ENCODE measurements around the gene OSBPL6.
"Not testable (repeated sequence)": the region's sequence is repeated elsewhere in the genome, so short reads cannot be mapped to it uniquely, and the experiment has no call there.

OSBPL6 gene

DNA sequence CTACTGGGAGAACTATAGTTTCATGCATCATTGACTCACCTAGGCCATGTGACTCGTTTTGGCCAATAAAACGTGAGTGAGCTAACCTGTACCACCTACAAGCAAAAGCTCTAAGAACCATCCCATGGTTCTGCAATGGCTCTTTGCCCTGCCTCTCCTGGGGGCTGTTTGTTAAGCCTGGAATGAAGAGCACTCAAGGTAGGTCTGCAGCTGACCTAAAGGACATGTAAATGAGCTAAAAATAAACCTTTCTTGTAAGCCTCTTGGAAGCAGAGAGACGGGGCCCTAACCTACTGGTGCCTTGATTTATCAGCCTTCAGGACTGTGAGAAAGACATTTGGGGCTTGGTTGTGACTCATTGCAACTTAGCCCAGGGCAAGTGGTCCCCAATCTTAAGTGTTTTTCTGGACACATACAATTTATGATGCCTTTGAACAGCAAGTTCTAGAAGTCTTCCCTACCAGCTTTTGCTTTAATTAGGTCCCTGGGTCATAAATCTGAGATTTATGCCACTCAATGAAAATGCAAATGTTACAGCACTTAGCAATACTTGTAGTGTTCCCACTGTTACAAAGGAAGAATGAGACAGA is 107.4 kb downstream of the OSBPL6 start:
- no peak for DNase-seq (ENCODE audit: low read depth in 3 of 3)

DNA sequence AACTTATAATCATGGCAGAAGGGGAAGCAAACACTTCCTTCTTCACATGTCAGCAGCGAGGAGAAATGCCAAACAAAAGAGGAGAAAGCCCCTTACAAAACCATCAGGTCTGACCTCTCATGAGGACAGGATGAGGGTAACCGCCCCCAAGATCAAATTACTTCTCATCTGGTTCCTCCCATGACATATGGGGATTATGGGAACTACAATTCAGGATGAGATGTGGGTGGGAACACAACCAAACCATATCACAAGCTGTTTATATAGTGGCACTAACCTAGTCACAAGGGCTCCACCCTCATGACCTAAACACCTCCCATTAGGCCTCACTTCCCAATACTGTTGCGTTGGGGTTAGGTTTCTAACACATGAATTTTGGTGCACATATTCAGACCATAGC is 110.0 kb downstream of the OSBPL6 start:
- DNase-seq (ENCODE audit: low read depth in 3 of 3): no peak

DNA sequence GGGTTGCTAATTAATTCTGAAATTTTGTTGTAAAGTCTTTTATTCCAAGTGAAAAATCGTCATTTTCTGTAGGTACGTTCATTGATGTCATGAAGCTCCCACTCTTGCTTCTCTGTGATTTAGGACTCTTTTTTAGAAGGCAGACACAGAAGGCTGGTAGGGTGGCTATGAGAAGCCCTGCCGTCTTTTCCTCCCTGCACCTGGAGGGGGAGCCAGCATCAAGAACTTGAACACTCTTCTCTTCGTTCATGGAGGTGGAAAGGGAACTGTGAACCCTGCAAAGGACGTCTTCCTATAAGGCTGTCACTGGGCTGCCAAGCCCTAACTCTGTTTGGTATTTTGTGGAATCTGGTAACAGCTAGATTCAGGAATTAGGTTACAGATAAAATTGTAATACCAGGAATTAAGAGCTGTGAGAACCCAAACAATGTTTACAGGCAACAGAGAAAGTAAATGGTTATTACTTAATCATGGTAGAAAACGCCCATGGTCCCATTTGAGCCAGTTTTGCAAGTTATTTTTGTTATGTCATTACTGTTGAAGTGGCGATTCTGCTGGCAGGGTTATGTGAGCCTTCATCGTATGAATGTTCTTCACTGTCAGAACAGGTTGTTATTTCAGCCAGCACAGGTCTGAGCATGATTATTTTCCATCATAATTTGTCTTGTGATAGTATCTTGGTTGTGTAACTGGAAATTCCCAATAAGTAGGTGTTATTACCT is 112.2 kb downstream of the OSBPL6 start:
- DNase-seq (ENCODE audit: low read depth in 3 of 3): peak in 1 of 3 experiments; percentile 16

DNA sequence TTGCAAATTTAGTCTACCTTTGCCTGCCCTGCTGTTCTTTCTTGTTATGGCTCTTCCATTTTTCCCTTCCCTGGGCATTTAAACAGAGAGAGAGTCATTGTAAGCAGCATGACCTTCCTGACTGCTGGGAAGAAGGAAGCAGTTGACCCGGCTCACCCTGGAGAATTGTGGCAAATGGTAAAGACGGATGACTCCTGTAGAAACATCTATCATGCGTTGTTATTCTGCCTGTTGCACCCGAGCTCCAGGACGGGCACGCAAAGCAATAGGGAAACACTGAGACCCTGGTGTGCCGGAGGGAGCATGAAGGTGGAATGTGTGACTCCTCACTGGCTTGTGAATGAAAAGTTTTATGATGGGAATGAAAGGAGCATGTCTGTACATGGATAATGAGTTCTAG is 113.3 kb downstream of the OSBPL6 start:
- DNase-seq (ENCODE audit: low read depth in 3 of 3): no peak

DNA sequence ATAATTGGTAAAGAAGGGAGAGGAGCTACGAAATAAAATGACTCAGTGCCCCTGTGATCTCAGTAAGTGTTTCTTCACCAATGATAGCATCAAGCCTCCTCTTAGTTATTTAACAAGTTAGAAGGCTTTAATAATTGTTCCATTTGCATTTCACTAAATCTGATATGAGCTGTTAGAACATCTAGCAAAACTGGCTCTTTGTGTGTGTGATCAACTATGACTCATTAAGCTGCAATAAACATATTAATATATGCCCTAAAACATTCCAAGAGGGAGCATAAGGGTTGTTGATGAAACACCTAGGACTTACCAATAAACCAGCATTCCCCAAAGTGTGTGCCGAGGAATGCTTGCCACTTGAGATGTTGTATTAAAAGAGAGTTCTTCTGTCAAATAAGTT is 115.2 kb downstream of the OSBPL6 start:
- DNase-seq (ENCODE audit: low read depth in 3 of 3): no peak

DNA sequence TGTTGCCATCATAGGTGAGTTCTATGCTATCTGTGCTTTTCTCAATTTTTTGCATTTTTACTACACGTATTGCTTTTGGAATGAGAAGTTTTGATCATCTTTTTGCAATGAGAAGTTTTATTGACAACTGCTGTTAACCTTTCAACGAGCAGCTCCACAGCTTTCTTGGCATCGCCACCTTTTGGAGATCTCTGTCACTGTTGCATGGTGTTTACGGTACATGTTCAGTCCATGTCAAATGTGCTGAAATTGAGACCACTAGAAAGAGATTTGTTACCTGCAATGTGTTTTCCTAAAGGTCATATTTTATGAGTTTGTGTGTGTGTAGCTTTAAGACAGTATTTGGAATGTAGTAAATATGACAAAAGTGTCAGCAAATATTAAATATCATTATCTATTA is 120.8 kb downstream of the OSBPL6 start:
- DNase-seq (ENCODE audit: low read depth in 3 of 3): no peak

DNA sequence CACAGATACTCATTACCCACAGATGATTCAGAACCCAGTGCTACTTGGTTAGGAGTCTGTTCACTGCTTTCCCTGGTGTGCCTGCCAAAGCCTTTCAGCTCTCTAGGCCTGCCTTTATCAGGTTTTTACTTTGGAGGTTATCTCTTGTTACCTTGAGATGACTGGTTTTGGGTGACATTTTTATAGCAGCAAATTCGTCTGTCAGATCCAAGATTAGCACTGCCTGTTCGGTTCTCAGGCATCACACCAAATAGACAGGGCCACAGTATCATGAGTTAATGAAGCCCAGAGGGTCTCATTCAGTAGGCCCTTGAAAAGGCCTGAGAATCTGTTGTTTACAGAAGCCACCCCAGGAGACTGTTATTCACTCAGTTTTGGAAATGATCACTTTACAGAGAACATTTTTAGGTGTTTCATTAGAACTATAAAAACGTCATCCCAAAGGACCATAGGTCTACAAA is 121.2 kb downstream of the OSBPL6 start:
- DNase-seq (ENCODE audit: low read depth in 3 of 3): no peak

DNA sequence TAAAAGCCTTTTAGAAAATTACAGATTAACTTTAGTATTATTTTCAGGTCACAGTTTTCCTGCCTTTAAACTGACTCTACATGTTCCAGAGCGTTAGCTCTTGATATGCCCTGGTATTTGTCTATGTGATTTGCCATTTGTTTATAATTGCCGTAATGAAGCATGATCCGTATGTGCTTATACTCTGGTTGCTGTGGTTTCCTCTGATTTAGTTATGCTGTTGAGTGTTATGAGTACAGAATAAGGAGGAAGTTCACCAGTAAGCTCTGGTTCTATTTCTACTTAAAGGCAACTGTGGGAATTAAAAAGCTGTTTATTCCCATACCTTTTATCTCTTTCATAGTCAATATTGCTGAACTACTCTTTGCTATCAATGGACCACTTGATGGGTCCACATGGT is 123.5 kb downstream of the OSBPL6 start:
- DNase-seq (ENCODE audit: low read depth in 3 of 3): no peak

DNA sequence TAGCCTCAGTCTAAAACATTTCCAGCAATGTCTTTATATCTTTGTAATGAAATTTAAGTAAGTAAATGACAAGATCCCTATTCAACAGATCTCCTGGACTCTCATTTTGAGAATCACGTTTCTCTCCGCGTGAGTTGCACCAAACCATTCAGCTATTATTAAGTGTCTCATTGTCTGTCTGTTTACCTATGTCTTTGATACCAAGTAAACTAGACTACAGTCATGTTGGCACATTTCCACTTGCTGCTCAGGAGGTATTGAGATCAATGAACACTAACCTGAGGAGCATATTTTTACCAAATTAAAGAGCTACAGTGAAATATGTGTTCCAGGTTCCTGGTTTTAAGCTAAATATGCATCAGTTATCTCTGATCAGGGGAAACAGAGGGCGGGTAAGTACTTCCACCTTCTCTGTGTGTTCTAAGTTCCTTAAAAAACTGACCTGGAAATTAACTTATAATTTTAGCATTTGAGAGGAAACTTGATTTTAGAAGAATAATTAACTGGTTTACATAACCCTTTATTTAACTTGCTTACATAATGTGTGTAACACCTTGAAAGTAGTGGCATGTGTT is 125.8 kb downstream of the OSBPL6 start:
- DNase-seq (ENCODE audit: low read depth in 3 of 3): no peak

DNA sequence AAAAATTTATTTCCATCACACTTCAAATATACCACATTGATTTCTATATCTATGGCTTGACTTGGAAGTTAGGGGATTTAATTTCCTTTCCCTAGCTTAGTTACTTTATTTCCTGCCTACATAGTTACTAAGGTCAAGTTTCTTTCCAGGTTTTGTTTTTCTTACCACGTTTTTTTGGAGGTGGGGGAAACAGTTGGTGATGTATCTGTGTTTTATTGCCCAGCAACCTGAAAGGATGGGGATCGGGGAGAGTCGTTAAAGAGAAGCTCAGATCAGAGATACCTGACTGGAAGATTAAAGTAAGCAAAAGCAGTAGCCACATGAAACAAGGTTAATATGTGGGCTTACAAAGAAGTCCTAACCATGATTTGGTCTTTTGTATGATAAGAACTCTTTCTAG is 127.8 kb downstream of the OSBPL6 start:
- no peak for DNase-seq (ENCODE audit: low read depth in 3 of 3)

DNA sequence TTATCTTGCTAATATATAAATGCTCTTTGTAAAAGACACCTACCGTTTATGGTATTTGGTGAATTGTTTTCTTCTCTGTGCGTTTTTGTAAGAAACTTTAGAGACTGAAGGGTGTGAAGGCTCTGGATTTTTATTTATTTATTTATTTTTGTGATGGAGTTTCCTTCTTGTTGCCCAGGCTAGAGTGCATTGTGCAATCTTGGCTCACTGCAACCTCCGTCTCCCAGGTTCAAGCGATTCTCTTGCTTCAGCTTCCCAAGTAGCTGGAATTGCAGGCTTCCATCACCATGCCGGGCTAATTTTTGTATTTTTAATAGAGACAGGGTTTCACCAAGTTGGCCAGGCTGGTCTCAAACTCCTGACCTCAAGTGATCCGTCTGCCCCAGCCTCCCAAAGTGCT is 129.0 kb downstream of the OSBPL6 start:
- not testable (repeated sequence) for DNase-seq (ENCODE audit: low read depth in 3 of 3)

DNA sequence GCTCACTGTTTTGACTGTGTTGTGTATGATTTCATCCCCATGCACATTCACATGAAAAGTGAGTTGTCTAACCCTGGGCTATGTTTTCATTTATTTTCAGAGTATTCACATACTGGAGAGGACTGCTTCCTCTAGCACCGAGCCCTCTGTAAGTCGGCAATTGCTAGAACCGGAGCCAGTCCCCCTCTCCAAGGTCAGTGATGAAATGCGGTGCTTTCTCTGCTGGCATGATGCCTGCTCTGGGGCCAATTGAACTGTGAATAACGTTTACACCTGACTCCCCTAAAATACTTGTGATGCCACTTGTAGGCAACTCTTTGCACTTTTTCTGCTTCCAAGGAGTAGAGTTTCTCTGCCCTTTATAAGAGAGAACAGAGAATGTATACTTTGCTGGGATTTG is 129.8 kb downstream of the OSBPL6 start:
- DNase-seq (ENCODE audit: low read depth in 3 of 3): no peak

DNA sequence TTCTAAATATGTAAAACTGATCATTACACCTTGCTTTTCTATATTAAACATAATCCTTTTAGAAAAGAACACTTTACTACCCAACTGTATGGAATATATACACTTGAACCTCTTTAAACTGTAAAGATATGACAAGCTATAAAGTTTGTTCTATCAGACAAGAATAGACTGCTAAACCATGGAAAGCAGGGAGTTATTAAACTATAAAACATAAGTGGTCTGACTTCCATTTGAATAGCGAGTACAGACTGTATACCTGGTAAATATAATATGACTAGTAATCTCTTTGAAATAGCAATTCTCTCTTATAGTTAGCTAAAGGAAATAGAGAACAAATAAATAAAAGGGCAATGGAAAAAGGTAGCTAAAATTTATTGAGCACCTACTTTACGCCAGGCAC is 131.0 kb downstream of the OSBPL6 start:
- no peak for DNase-seq (ENCODE audit: low read depth in 3 of 3)

DNA sequence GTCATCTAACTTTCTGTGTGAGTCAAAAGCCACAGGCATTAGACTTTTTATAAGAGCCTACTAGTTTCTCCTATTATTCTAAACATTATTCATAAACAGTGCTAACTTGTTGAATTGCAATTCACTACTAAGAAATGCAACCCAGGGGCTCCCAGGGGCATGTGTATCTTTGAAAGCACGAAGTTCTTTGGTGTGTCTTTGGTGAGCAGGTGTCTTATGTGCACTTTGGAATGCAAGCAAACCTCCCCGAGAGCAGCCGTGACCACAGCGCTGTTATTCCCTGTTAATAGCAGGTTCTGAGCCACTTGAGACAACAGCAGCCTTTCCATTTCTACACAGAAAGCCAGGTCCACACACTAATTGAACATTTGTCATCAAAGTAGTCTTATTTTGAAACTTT is 133.2 kb downstream of the OSBPL6 start:
- no peak for DNase-seq (ENCODE audit: low read depth in 3 of 3)

DNA sequence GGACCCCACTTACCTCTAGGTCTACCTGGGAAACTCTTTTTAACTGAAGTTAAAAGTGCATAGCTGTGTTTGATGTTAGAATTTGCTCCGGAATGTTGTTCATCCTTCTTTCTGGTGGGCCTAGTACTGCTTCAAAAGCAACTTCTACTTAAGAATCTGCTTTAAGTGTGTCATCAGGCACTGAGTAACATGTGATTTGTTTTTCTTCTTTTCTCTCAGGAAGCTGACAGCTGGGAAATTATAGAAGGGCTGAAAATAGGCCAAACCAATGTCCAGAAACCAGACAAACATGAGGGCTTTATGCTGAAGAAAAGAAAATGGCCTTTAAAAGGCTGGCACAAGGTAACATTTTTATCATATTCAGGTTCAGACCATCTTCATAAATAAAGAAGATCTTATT is 133.7 kb downstream of the OSBPL6 start:
- no peak for DNase-seq (ENCODE audit: low read depth in 3 of 3)

DNA sequence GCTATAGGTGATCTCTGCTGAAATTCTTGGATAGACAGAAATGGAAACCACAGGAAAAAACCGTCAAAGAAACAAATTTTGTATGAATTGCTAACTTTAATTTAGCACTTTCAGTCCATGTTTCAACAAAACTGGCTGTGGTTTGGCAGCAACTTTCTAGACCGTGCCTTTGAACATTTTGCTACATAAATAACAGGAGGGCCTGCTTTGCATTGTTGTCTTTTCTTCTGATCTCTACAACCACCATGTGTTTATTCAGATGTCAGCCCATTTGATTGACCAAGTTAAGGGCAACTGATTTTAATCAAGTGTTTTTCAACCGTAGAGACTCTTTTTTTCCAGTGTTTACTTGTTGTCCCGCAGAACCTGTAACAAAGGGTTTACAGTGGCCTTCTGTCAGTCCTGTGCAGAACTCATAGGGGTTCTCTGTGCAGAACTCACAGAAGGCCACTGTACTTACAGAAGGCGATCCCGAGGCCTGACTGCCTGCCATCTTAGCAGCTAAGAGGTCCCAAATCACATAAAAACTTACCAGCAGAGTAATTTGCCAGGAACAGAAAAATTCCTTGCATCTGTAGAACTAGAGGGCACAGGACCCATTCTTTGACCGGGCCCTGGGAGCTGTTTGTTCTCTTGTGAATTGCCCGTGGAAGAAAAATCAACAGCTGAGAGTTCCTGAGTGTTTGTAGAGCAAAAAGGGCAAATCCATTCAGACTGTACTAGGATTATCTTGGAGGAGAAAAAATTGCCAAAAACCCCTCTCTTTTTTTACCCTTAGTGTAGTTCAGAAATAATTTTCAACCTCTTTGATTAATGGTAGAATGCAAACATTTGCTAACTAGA is 136.1 kb downstream of the OSBPL6 start:
- DNase-seq (ENCODE audit: low read depth in 3 of 3): no peak

DNA sequence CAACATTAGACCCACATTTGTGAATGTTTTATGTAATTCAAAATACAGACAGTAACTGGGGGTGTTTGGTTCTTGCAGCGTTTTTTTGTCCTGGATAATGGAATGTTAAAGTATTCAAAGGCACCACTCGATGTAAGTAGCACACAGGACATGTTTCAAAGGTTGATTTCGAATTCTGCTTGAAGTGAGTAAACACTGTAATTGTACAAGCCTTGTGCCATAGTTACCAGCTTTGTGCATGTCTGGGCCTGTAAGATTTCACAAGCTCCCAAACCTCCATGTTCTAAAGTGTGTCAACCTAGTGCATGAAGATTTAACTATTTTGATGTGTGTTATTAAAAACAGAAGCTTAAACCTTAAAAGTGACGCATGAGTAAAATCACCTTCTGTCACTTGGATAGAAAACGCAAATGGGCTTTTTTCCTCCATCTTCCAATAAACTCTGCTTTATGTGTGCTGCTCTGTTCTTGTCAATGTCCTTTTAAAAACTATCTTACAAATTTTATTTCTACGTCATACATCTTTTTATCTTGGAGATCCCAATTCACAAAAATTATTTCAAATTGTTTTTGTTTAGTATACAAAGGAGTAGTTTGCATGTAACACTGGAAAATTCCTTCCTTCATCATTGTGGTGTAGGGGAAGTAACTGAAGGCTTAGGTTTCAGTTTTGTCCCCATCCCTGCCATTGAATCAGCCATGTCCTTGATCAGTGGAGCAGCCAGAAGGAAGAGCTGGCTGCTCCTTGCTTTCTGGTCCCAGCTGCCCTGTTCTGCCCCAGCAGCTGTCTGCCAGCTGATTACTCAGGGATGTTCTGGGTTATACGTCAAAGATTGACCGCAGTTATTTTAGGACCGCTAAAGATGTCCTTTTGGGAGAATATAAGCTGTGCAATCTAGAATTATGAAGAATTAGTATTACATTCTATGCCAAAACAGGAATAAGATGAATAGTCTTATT is 137.4 kb downstream of the OSBPL6 start:
- no peak for DNase-seq (ENCODE audit: low read depth in 3 of 3)

DNA sequence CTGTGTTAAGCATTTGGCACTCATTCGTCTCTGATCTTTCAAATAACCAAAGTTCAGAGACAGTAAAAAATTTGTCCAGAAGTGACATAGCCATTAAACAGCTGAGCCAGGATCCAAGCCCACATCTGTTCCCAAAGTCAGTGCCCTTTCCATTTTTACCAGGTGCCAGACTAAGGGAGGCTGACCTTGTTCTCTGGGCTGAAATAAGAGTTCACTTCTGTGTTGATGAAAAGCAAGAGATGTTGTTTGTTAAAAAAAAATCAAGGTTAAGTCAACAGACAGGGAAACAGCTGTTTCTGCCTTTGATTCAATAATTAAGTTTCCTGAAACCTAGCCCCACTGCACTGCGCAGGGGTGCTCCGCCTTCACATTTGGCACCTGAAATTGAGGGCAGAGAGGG is 139.5 kb downstream of the OSBPL6 start:
- no peak for DNase-seq (ENCODE audit: low read depth in 3 of 3)

DNA sequence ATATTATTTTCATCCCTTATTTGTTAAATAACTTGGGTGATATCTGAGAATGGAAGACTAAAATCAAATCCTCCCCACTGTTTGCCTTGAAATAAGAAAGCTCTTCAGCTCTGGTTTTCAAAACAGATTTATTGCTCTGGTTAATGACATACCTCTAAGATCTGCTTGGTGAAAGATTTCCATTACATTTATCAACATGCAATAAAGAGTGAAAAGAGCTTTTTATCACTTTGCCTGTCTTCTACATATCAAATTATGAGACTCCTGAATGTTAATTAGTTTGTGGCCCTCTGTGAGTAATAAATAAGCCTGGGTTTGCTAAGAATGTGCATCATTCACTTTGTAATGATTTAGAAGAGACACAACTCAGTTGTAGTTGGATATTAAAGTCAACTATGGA is 140.9 kb downstream of the OSBPL6 start:
- DNase-seq (ENCODE audit: low read depth in 3 of 3): no peak

DNA sequence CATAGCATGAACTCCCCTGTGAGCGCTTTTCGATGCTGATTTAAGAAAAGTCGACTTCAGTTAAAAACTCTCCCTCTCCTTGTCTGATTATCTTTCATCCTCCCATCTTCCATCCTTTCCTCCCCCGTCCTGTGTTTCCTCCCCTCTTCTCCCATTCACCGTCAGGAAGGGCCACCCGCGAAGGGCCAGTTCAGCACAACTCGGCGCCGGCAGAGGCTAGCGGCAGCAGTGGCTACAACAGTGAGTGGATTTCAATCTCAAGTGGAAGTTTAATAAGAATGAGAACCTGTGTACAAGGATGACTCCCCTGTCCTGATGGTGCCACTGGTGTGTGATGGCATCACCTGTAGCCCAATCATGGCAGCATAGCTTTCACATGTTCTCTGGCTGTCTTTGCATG is 149.8 kb downstream of the OSBPL6 start:
- no peak for DNase-seq (ENCODE audit: low read depth in 3 of 3)

DNA sequence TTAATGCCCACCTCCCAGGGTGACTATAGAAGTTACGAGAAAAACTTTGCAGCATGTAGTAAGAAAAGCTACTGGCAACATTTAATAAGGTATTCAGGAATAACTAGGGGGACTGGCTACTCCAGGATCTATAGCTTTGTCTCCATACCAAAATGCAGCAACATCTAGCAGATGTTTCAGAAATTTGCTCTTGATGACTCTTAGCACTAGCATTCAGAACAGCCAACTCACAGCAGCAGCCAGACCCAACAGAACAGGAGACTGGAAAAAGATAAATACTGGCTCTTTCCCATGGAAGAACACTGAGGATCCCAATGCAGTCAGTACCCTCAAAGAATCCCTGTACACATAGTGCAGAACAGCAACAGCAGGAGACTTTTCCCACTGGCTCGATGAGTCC is 151.6 kb downstream of the OSBPL6 start:
- no peak for DNase-seq (ENCODE audit: low read depth in 3 of 3)
